Endothelial cell of umbilical vein (primary cell): ENCODE data around the gene TRAPPC12.

ENCODE experiments used
- GATA2 ChIP-seq: IDR thresholded peaks from 2 replicates; pipeline ENCODE4 v1.7.0; 2011; ENCODE audit warnings: low read depth, mild to moderate bottlenecking, moderate library complexity, mixed read lengths, low read length; ENCODE audit not compliant: insufficient read length, insufficient read depth
- POLR2A ChIP-seq: IDR thresholded peaks from 2 replicates; pipeline ENCODE4 v1.6.1; 2012; ENCODE audit warnings: low read depth, mild to moderate bottlenecking, control low read depth, low read length
- POLR2AphosphoS5 ChIP-seq: IDR thresholded peaks from 2 replicates; pipeline ENCODE4 v1.6.1; 2012; ENCODE audit warnings: low read depth, mild to moderate bottlenecking, control low read depth, low read length, moderate library complexity; ENCODE audit not compliant: insufficient read depth
- TF ChIP-seq, protein P1 (sequence below), 2 donors: IDR thresholded peaks; 1 replicate in 1 of 2; 2 replicates in 1 of 2; pipeline ENCODE4 v1.5.1; 2011; ENCODE audit warnings: low read length in 2 of 2, mild to moderate bottlenecking in 2 of 2, moderate library complexity in 2 of 2, control low read depth in 1 of 2, inconsistent platforms in 1 of 2, low read depth in 1 of 2; ENCODE audit not compliant: insufficient read depth in 1 of 2; ENCODE audit errors: extremely low read depth in 1 of 2
- TF ChIP-seq, protein P2 (sequence below): IDR thresholded peaks from 2 replicates; pipeline ENCODE4 v1.6.1; 2011; ENCODE audit not compliant: insufficient read depth, insufficient read length

DNA sequence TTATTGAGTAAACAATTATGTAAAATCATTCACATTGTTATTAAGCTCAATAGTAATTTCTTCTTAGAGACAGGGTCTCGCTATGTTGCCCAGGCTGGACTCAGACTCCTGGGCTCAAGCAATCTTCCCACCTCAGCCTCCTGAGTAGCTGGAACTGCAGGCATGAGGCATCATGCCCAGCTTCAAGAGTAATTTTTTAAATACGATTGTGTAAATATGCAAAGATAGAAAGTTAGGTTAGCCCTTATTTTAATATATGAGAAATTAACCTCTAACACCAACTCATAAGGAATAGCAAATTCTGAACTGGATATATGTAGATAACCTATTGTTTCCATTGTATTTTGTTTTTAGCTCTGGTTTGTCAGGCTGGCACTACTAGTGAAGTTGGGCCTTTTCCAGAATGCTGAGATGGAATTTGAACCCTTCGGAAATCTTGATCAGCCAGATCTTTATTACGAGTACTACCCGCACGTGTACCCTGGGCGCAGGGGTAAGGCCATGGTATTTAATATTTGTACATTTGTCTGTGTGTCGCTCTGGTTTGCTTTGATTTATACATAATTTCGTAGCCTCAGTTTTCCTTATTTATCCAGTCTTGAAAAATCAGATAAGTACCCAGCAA lies 44.8 kb downstream of the TRAPPC12 start:
- TF ChIP-seq, protein P1, sequence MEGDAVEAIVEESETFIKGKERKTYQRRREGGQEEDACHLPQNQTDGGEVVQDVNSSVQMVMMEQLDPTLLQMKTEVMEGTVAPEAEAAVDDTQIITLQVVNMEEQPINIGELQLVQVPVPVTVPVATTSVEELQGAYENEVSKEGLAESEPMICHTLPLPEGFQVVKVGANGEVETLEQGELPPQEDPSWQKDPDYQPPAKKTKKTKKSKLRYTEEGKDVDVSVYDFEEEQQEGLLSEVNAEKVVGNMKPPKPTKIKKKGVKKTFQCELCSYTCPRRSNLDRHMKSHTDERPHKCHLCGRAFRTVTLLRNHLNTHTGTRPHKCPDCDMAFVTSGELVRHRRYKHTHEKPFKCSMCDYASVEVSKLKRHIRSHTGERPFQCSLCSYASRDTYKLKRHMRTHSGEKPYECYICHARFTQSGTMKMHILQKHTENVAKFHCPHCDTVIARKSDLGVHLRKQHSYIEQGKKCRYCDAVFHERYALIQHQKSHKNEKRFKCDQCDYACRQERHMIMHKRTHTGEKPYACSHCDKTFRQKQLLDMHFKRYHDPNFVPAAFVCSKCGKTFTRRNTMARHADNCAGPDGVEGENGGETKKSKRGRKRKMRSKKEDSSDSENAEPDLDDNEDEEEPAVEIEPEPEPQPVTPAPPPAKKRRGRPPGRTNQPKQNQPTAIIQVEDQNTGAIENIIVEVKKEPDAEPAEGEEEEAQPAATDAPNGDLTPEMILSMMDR (IDR thresholded peaks at IDR 0.05; ENCODE audit: extremely low read depth in 1 of 2, insufficient read depth in 1 of 2, low read depth in 1 of 2, low read length in 2 of 2): no peak
- no peak for TF ChIP-seq POLR2A
- no peak for TF ChIP-seq POLR2AphosphoS5
- TF ChIP-seq, protein P2, sequence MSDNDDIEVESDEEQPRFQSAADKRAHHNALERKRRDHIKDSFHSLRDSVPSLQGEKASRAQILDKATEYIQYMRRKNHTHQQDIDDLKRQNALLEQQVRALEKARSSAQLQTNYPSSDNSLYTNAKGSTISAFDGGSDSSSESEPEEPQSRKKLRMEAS: no peak
- TF ChIP-seq GATA2: no peak
